HUDEP-2 (cell line): ENCODE data around the gene SLC34A1.
A peak's percentile ranks its signal among the peaks of the same experiment; 100 is the strongest.

Source experiments
- DNase-seq, 76 experiments: peaks; one replicate each; lab custom pipeline; 2025; ENCODE audit not compliant: unreplicated experiment in 76 of 76; lab: John Stamatoyannopoulos, UW

SLC34A1 gene

DNA sequence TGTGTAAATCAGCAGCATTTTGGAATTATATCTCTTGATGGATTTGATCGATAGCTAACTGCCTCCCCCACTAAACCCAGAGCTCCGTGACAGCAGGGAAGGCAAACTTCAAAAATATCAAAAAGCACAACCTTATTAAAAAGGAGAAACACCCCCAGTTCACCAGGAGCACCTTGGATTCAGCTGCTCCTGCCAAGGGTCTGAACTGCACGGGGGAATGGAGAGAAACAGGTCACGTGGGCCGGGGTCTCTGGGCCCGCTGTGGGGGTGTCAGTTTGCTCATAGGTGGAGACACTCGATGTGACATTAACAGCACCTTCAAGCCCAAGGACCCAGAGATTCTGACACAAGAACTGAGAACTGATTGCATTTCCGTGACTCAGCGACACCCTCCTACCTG, 1.1 kb upstream of the SLC34A1 start:
- no peak for DNase-seq

DNA sequence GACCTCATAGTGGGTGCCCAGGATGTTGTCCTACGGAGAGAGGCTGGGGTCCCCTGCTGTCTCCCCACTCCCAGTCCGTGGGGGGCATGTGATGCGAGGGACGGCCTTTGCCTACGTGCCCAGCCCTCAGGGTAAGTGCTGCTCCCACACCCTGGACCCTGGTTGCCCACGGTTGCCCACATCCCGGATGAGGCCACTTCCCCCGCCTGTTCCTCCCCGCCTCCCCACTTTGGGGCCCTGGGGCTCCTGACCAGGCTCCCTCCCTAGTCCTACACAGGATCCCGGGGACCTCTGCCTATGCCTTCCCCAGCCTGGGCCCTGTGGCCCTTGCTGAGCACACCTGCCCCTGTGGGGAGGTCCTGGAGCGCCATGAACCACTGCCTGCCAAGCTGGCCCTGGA, 1.5 kb downstream of the SLC34A1 start:
- DNase-seq = no peak

DNA sequence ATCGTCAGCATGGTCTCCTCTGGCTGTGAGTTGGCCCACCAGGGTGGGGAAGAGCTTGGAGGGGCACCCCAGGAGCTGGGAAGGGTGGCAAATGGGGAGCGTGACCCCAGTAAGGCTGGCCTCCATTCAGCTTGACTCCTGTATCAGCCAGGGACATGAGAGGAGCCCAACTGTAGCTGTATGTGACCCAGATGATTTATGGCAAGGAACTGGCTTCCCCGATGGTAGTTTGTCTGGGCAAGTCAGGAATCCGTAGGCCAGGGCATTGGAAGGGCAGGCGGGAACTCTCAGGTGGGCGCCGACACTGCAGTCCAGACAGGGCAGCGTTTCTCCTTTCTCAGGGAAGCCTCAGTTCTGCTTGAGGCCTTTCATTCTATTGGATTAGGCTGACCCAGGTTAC, 2.3 kb downstream of the SLC34A1 start:
- DNase-seq = no peak

- no peak for DNase-seq
Observed at GRCh38 chr5:177387405-177387804, 3.2 kb downstream of the SLC34A1 start.

DNA sequence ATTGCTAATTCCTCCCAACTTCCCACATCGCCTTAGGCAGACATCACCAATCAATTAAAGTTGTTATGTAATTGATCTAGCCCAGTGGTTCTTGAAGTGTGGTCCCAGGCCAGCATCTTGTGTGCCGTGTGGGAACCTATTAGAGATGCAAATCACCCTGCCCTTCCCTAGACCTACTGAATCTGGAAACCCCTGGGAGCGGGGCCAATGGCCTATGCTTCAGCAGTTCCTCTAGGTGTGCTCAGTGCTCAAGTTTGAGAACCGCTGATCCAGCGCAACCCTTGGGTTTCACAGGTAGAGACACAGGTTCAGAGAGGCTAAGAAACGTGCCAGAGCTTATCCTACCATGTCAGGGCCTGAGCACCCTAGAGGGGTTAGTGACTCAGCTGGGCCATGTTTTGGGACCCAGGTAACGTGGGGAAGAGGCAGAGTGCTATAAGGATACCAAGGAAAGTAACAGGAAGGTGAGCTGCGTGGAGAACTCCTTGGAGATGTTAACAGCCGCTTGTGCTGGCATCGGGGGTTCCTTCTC, 4.4 kb downstream of the SLC34A1 start:
- no peak for DNase-seq

- no peak for DNase-seq
Observed at GRCh38 chr5:177389241-177390169, 5.3 kb downstream of the SLC34A1 start.

GRCh38 chr5:177390363-177391300, 6.4 kb downstream of the SLC34A1 start:
- DNase-seq = peak in 70 of 76 experiments; percentile 10 to 83 (median 61)

GRCh38 chr5:177392765-177393164, 8.5 kb downstream of the SLC34A1 start:
- no peak for DNase-seq

GRCh38 chr5:177393206-177393765, 9.1 kb downstream of the SLC34A1 start:
- no peak for DNase-seq

- DNase-seq = no peak
Observed at GRCh38 chr5:177393990-177394389, 9.8 kb downstream of the SLC34A1 start.

GRCh38 chr5:177396078-177396477, 11.8 kb downstream of the SLC34A1 start:
- DNase-seq = no peak

DNA sequence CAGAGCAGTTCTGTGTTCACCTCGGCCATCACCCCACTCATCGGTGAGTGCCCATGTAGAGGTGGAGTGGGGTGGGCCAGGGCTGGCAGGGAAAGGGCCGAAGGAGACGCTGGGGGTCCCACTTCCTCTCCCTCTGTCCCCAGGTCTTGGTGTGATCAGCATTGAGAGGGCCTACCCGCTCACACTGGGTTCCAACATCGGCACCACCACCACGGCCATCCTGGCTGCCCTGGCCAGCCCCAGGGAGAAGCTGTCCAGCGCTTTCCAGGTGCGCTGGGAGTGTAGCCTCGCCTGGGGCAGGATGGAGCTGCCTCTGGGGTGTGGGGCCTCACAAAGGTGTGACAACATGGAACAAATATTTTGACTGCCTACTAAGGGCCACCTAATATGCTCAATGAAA, 12.6 kb downstream of the SLC34A1 start:
- no peak for DNase-seq

GRCh38 chr5:177397875-177398390, 13.7 kb downstream of the SLC34A1 start:
- no peak for DNase-seq

DNA sequence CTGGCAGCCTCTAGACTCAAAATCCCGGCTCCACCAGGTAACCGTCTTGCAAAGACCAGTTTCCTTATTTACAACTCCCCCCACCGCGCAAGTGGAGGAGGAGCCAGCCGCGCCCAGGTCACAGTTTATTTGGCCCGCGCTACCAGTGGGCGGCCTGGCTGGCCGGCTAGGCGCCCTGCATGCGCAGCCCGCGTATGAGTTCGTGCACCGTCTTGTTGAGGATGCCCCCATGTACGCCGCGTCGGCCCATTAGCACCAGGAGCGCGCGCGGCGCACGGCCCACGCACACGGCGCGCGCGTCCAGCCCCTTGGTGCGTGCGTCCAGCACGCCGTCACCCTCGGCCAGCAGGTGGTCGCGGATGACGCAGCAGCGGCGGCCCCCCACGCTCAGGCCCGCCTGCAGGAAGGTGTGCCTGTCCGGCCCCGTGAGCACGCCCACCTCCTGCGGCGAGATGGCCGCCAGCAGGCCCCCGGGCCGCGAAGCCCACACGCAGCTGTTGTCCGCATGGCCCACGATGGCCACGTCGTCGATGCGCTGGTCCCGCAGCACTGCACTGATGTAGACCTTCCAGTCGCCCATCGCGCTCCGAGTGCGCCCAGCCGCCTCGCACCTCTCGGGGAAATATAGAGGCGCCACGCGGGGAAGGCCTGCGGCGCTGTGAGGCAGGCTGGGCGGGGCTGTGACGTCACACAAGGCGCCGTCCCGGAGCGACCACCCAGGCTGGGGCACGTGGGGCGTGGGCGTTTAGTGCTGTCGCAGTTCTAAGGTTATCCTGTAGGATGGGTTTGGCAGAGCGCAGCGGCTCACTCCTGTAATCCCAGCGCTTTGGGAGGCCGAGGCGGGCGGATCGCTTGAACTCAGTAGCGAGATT, 16.0 kb downstream of the SLC34A1 start, which contains the start of gene PFN3:
PFN3 (minus strand) TSS at position 665 of the 872 bp plus-strand sequence; CDS start at position 580, 85 bp downstream.
- no peak for DNase-seq

DNA sequence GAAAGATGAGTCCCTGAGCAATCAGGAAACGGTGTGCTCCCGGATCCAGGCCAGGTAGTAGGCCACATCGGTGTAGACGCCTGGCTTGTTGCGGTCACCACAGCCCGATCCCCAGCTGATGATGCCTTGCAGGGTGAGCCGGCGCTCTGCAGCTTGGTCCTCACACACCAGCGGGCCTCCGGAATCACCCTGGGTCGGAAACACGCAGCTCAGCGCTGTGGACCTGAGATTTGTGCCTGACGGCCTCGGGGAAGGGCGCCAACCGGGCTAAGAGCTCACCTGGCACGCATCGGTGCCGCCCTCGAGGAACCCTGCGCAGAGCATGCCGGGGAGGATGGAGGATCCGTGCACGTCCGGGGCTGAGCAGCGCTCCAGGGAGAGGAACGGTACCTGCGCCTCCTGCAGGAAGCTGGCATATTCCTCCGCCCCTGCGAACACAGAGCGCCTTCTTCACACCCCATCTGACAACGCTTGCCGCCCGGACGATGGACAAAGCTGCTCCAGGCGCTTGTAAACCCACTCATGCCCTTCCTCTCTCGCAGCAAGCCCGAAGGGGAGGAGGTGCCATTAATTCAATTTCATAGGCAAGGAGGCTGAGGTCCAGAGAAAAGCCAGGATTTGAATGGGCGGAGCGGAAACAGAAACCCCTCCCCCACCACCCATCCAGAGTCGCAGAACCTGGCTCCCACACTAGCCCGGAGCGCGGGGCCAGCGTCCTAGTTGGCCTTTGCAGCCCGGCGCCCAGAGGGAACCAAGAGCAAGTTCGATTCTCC, 18.2 kb downstream of the SLC34A1 start:
- DNase-seq = peak in 43 of 76 experiments; percentile 3 to 65 (median 30)

DNA sequence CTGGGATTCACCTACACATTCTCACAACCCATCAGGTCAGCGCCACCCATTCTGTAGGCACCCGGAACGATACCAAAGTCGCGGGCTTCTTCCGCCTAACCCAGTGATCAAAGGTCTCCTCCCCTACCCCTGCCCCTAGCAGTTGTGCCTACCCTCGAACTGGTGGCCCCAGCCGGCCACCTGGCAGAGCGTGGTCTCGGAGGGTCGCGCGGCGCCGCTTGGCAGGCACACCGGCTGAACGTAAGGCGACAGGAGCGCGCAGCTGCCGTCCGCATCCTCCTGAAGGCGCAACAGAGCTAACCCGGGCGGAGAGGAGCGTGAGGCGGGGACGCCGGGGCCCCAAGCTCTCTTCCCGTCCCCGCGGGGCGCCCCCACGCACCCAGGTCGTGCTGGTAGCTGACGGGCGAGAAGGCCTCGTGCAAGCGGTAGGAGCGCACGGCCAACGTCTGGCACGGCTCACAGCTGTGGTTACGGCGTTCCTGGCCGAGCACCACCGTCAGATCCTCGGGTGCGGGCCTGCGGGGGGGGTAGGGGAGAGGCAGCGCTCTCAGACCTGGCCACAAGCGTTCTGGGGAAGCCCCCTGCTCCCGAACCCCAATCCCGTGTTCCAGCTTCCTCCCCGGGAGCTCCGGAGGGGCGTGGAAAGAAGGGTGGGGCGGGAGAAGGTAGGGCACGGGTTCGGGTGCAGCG, 19.0 kb downstream of the SLC34A1 start:
- peak in 22 of 76 experiments; percentile 22 to 50 (median 37) for DNase-seq

GRCh38 chr5:177403792-177404640, 19.8 kb downstream of the SLC34A1 start:
- peak in 73 of 76 experiments; percentile 21 to 86 (median 72) for DNase-seq
